GM23338 (cell line): ENCODE data around the gene ACYP2. TPM values are rescaled to one million over a fixed set of nuclear protein-coding genes. Genes with fewer than 3 reads are reported as not detected.

Experiments
- ATAC-seq: fragments of 200-7000 bp; cut with Tn5 transposase; 3 replicates; pipeline ENCODE4 v1.9.1; 2020
- DNase-seq: peaks from one replicate; pipeline ENCODE4 v3.0.0-alpha.2; 2015; ENCODE audit warnings: low spot score
- H2AFZ ChIP-seq: fragments of 200-600 bp; sonication (generic); 2 replicates; pipeline ENCODE4 v1.8.0; 2016; ENCODE audit warnings: antibody characterized with exemption, mild to moderate bottlenecking, moderate library complexity
- H3F3A ChIP-seq: fragments of 200-600 bp; sonication (generic); replicated peaks from 2 replicates; pipeline ENCODE4 v1.8.0; 2017; ENCODE audit warnings: antibody characterized with exemption, mixed run types, low read depth
- H3K27ac ChIP-seq: fragments of 200-600 bp; sonication (generic); 2 replicates; pipeline ENCODE4 v1.6.1; 2016; ENCODE audit warnings: low read depth
- H3K27me3 ChIP-seq: fragments of 200-600 bp; sonication (generic); 2 replicates; pipeline ENCODE4 v1.8.0; 2016; ENCODE audit warnings: mild to moderate bottlenecking, mixed run types, moderate library complexity; ENCODE audit not compliant: insufficient read depth
- H3K36me3 ChIP-seq: fragments of 200-600 bp; sonication (generic); 2 replicates; pipeline ENCODE4 v1.8.0; 2016; ENCODE audit warnings: mild to moderate bottlenecking; ENCODE audit not compliant: insufficient read depth
- H3K4me1 ChIP-seq: fragments of 200-600 bp; sonication (generic); 2 replicates; pipeline ENCODE4 v1.8.0; 2016; ENCODE audit warnings: mild to moderate bottlenecking, moderate library complexity; ENCODE audit not compliant: insufficient read depth
- H3K4me2 ChIP-seq: fragments of 200-600 bp; sonication (generic); 2 replicates; pipeline ENCODE4 v1.7.1; 2017; ENCODE audit warnings: mixed run types
- H3K4me3 ChIP-seq: fragments of 200-600 bp; sonication (generic); 2 replicates; pipeline ENCODE4 v1.6.1; 2016; ENCODE audit warnings: mixed run types
- H3K79me2 ChIP-seq: fragments of 200-600 bp; sonication (generic); replicated peaks from 2 replicates; pipeline ENCODE4 v1.8.0; 2017; ENCODE audit warnings: mild to moderate bottlenecking; ENCODE audit not compliant: insufficient read depth
- H3K9me2 ChIP-seq: fragments of 200-600 bp; sonication (generic); 2 replicates; pipeline ENCODE4 v1.8.0; 2017; ENCODE audit not compliant: insufficient read depth
- H4K20me1 ChIP-seq: fragments of 200-600 bp; sonication (generic); replicated peaks from 2 replicates; pipeline ENCODE4 v1.8.0; 2017; ENCODE audit warnings: mild to moderate bottlenecking; ENCODE audit not compliant: insufficient read depth
- H3K27ac Mint-ChIP-seq: 2 replicates; pipeline ENCODE4 v1.8.0; 2020; ENCODE audit warnings: inconsistent platforms, mild to moderate bottlenecking, moderate library complexity, mixed read lengths
- H3K27me3 Mint-ChIP-seq: 3 replicates; pipeline ENCODE4 v1.8.0; 2022; ENCODE audit warnings: low read depth, mild to moderate bottlenecking, moderate library complexity, mixed read lengths, inconsistent platforms; ENCODE audit not compliant: insufficient read depth, poor library complexity
- H3K36me3 Mint-ChIP-seq: 3 replicates; pipeline ENCODE4 v1.8.0; 2021; ENCODE audit warnings: low read depth, mild to moderate bottlenecking, inconsistent platforms, moderate library complexity, mixed read lengths
- H3K4me1 Mint-ChIP-seq: 3 replicates; pipeline ENCODE4 v1.8.0; 2020; ENCODE audit warnings: mild to moderate bottlenecking, inconsistent platforms, mixed read lengths
- H3K4me3 Mint-ChIP-seq: 3 replicates; pipeline ENCODE4 v1.8.0; 2021; ENCODE audit warnings: moderate library complexity, mild to moderate bottlenecking, inconsistent platforms, mixed read lengths
- H3K9me3 Mint-ChIP-seq: 3 replicates; pipeline ENCODE4 v1.8.0; 2020; ENCODE audit warnings: moderate library complexity, mild to moderate bottlenecking, inconsistent platforms, mixed read lengths
- CREB1 ChIP-seq: fragments of 250-450 bp; sonication (Bioruptor Pico); IDR thresholded peaks from 2 replicates; pipeline ENCODE4 v1.5.0; 2020; ENCODE audit warnings: low read depth, mild to moderate bottlenecking, moderate library complexity
- CTCF ChIP-seq, 2 experiments: fragments of 200-600 bp in 1 of 2; sonication (generic) in 1 of 2; conservative IDR thresholded peaks; 2 replicates each; pipeline versions ENCODE4 v1.5.1 to v1.6.1; 2016 to 2017; ENCODE audit warnings: antibody characterized with exemption in 2 of 2, low read depth in 2 of 2, mild to moderate bottlenecking in 2 of 2, moderate library complexity in 1 of 2
- ETS1 ChIP-seq: IDR thresholded peaks from 2 replicates; pipeline ENCODE4 v1.6.1; 2016; ENCODE audit warnings: antibody characterized with exemption
- EZH2 ChIP-seq: fragments of 200-600 bp; sonication (generic); IDR thresholded peaks from one replicate; pipeline ENCODE4 v1.8.0; 2017; ENCODE audit warnings: antibody characterized with exemption, mild to moderate bottlenecking, low read depth; ENCODE audit not compliant: unreplicated experiment
- EZH2phosphoT487 ChIP-seq: fragments of 200-600 bp; sonication (generic); IDR thresholded peaks from one replicate; pipeline ENCODE4 v1.8.1; 2018; ENCODE audit warnings: antibody characterized with exemption; ENCODE audit not compliant: unreplicated experiment
- JUNB ChIP-seq: IDR thresholded peaks from one replicate; pipeline ENCODE4 v1.6.1; 2016; ENCODE audit warnings: antibody characterized with exemption; ENCODE audit not compliant: unreplicated experiment
- NANOG ChIP-seq: IDR thresholded peaks from 2 replicates; pipeline ENCODE4 v1.6.1; 2016; ENCODE audit warnings: antibody characterized with exemption, borderline replicate concordance
- POLR2AphosphoS5 ChIP-seq: IDR thresholded peaks from 2 replicates; pipeline ENCODE4 v1.6.1; 2016; ENCODE audit warnings: antibody characterized with exemption, low read depth
- REST ChIP-seq: IDR thresholded peaks from one replicate; pipeline ENCODE4 v1.6.1; 2018; ENCODE audit warnings: antibody characterized with exemption; ENCODE audit not compliant: unreplicated experiment
- STAT1 ChIP-seq: IDR thresholded peaks from one replicate; pipeline ENCODE4 v1.6.1; 2016; ENCODE audit warnings: antibody characterized with exemption; ENCODE audit not compliant: unreplicated experiment
- ZNF114 ChIP-seq: fragments of 250-450 bp; sonication (Bioruptor Pico); IDR thresholded peaks from 2 replicates; pipeline ENCODE4 v1.5.0; 2020; ENCODE audit warnings: mild to moderate bottlenecking, moderate library complexity
- ZNF331 ChIP-seq: fragments of 250-450 bp; sonication (Bioruptor Pico); IDR thresholded peaks from 2 replicates; pipeline ENCODE4 v1.5.0; 2020; ENCODE audit warnings: low read depth, mild to moderate bottlenecking, moderate library complexity
- ZNF462 ChIP-seq: fragments of 250-450 bp; sonication (Bioruptor Pico); IDR thresholded peaks from 2 replicates; pipeline ENCODE4 v1.5.0; 2020; ENCODE audit warnings: mild to moderate bottlenecking, moderate library complexity
- polyA plus RNA-seq: library from polyadenylated mRNA; unstranded; fragments of >200 nt; fragmentation: Nextera tagmentation; extraction: Ambion mirVana; gene quantifications from 2 replicates; pipeline ENCODE4 v1.2.1, GENCODE V29; 2016
- total RNA-seq: library from RNA; depleted of rRNA; stranded (reverse); fragments of >200 nt; shearing (Covaris generic); gene quantifications from 2 replicates; pipeline ENCODE4 v1.2.3, GENCODE V29; 2014

The ACYP2 gene
- total and polyA plus RNA-seq, 2 experiments from 2014 or later = 2.3 to 15.5 TPM

- H3K4me3 Mint-ChIP-seq = no peak within 1 kb of the TSS
- peaks cover 6% of the 10 kb centered on the region; the same call in 2 of the 3 replicates for H3K4me1 Mint-ChIP-seq
- no peaks in the 10 kb centered on the region for H3K9me3 Mint-ChIP-seq
- ATAC-seq = no peak
- H3K36me3 Mint-ChIP-seq = no peaks in the 10 kb centered on the region
- H2AFZ ChIP-seq = no peak within 1 kb of the TSS
- no peak for DNase-seq
- no peaks in the 10 kb centered on the region for H3K4me1 ChIP-seq
- H3K79me2 ChIP-seq = no peaks in the 10 kb centered on the region
- no peaks in the 10 kb centered on the region for H3F3A ChIP-seq
- no peaks in the 10 kb centered on the region for H3K27me3 Mint-ChIP-seq
- H3K4me2 ChIP-seq = no peak within 1 kb of the TSS
- H3K4me3 ChIP-seq = no peak within 1 kb of the TSS
- H4K20me1 ChIP-seq = no peaks in the 10 kb centered on the region
- H3K27me3 ChIP-seq = no peaks in the 10 kb centered on the region
- H3K9me2 ChIP-seq = 0 out of 2 replicates have a peak, but pooled peaks cover 5% of the 10 kb centered on the region
- no peaks in the 10 kb centered on the region for H3K36me3 ChIP-seq
- TF ChIP-seq CTCF (conservative IDR thresholded peaks at IDR 0.05; ENCODE audit: low read depth in 2 of 2) (no peak), ZNF331 (CRISPR knock-in tag) (no peak), ZNF462 (CRISPR knock-in tag) (no peak), EZH2 (no peak), POLR2AphosphoS5 (no peak), CREB1 (CRISPR knock-in tag) (no peak), ETS1 (no peak), EZH2phosphoT487 (no peak), STAT1 (no peak), JUNB (no peak), ZNF114 (CRISPR knock-in tag) (no peak), REST (no peak), NANOG (no peak)
- no peak within 1 kb of the TSS for H3K27ac Mint-ChIP-seq
- no peak within 1 kb of the TSS for H3K27ac ChIP-seq
Measured at GRCh38 chr2:54256091-54256694, 140.8 kb downstream of the ACYP2 start, which contains the start of gene TSPYL6. Gene TSPYL6 (minus strand): TSS chr2:54256229. CDS start chr2:54256151, 78 bp downstream.
